ENCODE results near the gene FXYD4. TPM values are rescaled to one million over a fixed set of nuclear protein-coding genes. Genes with fewer than 3 reads are reported as not detected.
A peak's percentile ranks its signal among the peaks of the same experiment; 100 is the strongest.

The FXYD4 gene
- total and polyA plus RNA-seq, 2 donors, result 0.95 TPM; not detected in 1

DNA sequence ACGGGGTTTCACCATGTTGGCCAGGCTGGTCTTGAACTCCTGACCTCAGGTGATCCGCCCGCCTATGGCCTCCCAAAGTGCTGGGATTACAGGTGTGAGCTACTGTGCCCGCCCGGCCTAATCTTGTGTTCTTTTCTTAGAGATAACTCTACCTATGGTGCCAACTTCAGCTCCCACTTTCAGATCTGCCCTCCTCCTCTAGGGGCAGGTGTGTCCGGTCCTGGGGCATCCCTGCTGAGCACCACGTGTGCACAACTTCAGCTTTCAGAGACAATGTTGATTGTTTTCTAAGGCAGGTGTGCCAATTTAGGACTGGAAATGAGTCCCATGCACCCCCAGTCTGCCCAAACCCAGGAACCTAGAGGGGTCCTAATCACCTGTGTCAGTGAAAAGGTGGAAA, 18.5 kb upstream of the FXYD4 start:
- Histone ChIP-seq H3K27ac (ENCODE audit: low read depth) (no peak overlapping the region), H3K36me3 (ENCODE audit: insufficient read depth) (no peaks in the 10 kb centered on the region), H3K4me3 (ENCODE audit: low read depth, low read length) (no peak overlapping the region), H3K4me1 (ENCODE audit: insufficient read depth) (no peaks in the 10 kb centered on the region)
- WGBS, result 67% methylated on average over 7 of the region's 7 CpGs
- DNase-seq (ENCODE audit: extremely low spot score), result no peak

DNA sequence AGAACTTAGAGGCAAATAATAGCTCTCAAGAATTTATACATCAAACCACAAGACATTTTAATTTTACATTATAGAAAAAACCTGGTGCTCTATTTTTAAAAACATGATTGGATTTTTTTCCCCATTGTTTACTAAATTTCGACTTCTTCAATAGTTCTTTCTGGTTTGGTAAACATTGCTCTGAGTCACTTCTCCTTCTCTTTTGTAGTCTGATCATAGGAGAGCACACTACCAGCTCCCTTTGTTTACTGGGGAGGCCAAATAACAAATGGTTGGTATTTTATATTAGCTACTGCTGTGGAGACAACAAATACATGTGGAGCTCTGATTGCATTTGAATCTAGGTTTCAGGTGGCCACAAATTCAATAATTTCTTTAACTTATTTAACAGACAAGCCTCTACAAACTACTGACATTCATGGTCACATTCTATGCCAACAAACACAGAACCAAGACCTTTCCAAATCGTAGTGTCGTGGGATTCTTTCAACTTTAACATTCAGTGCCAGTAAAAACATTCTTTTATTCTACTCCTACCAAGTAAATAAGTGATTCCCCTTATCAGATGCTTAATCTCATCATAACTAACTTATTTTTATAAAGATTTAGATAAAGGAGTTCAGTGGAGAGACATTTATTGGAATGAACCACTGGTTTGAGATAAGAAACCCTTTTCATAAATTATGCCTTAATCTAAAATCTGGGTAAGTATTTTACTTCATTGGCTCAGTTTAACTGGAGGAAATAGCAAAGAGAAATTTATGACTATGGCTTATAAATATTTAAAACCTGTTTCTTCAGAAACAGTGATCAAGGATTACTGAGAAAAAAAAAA, 17.7 kb upstream of the FXYD4 start:
- WGBS, result 23% methylated on average over 3 of the region's 3 CpGs

DNA sequence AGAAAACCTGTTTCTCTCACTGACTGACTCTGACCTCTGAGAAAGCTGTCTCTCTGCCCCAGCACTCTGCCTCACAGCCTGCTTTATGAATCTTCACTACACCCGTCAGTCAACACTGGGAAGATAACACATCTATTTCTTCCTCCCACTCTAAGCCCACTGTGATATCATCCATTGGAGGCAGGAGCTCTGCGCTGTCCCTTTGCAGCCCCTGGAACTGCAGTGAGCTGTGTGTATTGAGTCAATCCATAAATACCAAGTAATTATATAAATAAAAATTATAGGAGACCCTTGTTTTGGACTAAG, 17.2 kb upstream of the FXYD4 start:
- DNase-seq (ENCODE audit: extremely low spot score), result no peak
- Histone ChIP-seq H3K36me3 (ENCODE audit: insufficient read depth) (no peaks in the 10 kb centered on the region), H3K4me1 (ENCODE audit: insufficient read depth) (no peaks in the 10 kb centered on the region), H3K4me3 (ENCODE audit: low read depth, low read length) (no peak overlapping the region), H3K27ac (ENCODE audit: low read depth) (peak overlapping the region; percentile 7)
- 31% methylated on average over 2 of the region's 2 CpGs for WGBS

More for the DNA sequence above, 17.7 kb upstream of the FXYD4 start:
- Histone ChIP-seq H3K4me3 (ENCODE audit: low read depth, low read length) (no peak overlapping the region), H3K4me1 (ENCODE audit: insufficient read depth) (no peaks in the 10 kb centered on the region), H3K36me3 (ENCODE audit: insufficient read depth) (no peaks in the 10 kb centered on the region), H3K27ac (ENCODE audit: low read depth) (no peak overlapping the region)
- DNase-seq (ENCODE audit: extremely low spot score), result no peak

DNA sequence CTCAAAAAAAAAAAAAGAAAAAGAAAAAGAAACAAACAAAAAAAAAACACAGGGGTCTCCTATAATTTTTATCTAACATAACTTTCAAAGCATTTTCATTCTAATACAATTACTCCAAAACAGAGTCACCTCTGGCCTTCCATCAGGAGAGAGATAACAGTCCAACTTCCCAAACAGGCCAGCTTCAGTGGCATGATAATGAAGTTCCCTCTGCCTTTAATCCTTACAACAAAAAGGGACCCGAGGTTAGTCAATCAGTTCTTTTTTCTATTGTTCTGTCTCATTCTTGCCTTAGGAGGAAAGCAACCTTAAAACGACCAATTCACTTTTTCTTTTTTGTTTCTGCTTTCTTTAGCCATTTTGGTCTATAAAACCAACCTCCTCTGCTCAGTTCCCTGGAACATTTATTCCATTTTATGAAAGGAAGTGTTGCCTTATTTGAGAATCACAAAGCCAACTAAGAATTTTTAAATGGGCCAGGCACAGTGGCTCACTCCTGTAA, 16.5 kb upstream of the FXYD4 start:
- no peak for DNase-seq (ENCODE audit: extremely low spot score)

DNA sequence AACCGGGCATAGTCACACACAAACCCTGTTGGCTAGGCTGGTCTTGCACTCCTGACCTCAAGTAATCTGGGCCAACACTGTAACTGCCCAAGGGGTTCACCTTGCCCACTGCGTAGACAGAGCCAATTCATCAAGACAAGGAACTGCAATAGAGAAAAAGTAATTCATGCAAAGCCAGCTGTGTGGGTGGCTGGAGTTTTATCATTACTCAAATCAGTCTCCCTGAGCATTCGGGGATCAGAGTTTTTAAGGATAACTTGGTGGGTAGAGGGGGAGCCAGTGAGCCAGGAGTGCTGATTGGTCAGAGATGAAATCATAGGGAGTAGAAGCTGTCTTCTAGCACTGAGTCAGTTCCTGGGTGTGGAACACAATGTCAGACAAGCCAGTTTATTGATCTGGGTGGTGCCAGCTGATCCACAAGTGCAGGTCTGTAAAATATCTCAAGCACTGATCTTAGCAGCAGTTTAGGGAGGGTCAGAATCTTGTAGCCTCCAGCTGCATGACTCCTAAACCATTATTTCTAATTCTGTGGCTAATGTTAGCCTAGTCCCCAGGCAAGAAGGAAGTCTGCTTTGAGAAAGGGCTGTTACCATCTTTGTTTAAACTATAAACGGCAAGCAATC, 15.6 kb upstream of the FXYD4 start:
- H3K36me3 ChIP-seq (ENCODE audit: insufficient read depth), result no peaks in the 10 kb centered on the region
- DNase-seq (ENCODE audit: extremely low spot score), result no peak
- no peaks in the 10 kb centered on the region for H3K4me1 ChIP-seq (ENCODE audit: insufficient read depth)
- WGBS, result 62% methylated on average over 4 of the region's 4 CpGs
- no peak overlapping the region for H3K27ac ChIP-seq (ENCODE audit: low read depth)
- H3K4me3 ChIP-seq (ENCODE audit: low read depth, low read length), result no peak overlapping the region

More for the DNA sequence above, 16.5 kb upstream of the FXYD4 start:
- no peak overlapping the region for H3K27ac ChIP-seq (ENCODE audit: low read depth)
- H3K36me3 ChIP-seq (ENCODE audit: insufficient read depth), result no peaks in the 10 kb centered on the region
- H3K4me3 ChIP-seq (ENCODE audit: low read depth, low read length), result no peak overlapping the region
- WGBS, result 30% methylated on average over 2 of the region's 2 CpGs
- no peaks in the 10 kb centered on the region for H3K4me1 ChIP-seq (ENCODE audit: insufficient read depth)

DNA sequence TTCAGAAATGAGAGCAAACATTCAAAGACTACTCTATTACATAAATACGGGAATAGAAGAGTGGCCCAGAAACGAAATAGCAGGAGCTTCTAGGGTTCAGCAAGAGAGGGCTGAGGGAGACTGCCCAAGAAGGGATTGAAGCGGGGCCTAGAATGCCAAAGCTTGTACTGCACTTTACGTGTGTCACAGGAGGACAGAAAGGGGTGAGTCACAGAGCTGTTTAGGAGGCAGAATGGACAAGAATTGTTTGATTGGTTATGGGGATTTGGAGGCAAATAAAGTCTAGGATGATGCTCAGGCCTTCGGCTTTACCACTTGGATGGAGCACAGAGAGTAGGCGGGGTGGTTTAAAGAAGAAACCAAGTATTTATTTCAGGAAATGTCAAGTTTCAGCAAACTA, 11.3 kb upstream of the FXYD4 start:
- no peaks in the 10 kb centered on the region for H3K36me3 ChIP-seq (ENCODE audit: insufficient read depth)
- H3K4me3 ChIP-seq (ENCODE audit: low read depth, low read length), result no peak overlapping the region
- DNase-seq (ENCODE audit: extremely low spot score), result no peak
- no peak overlapping the region for H3K27ac ChIP-seq (ENCODE audit: low read depth)
- H3K4me1 ChIP-seq (ENCODE audit: insufficient read depth), result no peaks in the 10 kb centered on the region
- WGBS, result 71% methylated on average over 6 of the region's 6 CpGs

DNA sequence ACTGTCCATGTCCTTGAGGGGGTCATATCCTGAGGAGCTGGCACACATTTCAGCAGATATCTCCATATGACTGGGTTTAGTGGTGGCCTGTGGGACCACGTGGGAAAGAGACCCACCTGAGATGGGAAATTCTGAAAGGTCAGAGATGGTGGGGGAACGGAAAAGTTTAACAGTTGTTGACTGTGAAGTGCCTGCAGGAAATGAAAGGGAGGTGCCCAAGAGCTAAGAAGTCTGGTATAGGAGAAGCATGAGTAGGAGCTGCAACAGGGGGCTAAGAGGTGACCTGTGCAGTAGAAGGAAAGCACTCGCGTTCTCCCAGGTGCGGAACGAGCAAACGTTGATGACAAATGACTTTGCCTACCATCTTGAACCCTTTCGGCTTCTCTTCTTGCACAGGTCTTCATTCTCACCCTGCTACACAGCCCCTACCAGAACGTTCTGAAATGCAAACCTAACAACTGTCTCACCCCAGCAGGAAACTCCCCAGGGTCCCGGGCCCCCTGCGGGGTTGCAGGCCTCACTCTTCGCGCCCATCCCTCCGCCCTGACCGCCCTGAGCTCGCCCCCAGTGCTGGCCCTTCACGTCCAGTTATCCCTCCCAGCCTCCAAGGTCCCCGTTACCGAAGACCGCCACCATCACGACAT, 9.8 kb upstream of the FXYD4 start:
- Histone ChIP-seq H3K36me3 (ENCODE audit: insufficient read depth) (no peaks in the 10 kb centered on the region), H3K4me3 (ENCODE audit: low read depth, low read length) (peak overlapping the region; percentile 32), H3K4me1 (ENCODE audit: insufficient read depth) (no peaks in the 10 kb centered on the region), H3K27ac (ENCODE audit: low read depth) (peak overlapping the region; percentile 44)
- 23% methylated on average over 21 of the region's 21 CpGs for WGBS
- no peak for DNase-seq (ENCODE audit: extremely low spot score)

DNA sequence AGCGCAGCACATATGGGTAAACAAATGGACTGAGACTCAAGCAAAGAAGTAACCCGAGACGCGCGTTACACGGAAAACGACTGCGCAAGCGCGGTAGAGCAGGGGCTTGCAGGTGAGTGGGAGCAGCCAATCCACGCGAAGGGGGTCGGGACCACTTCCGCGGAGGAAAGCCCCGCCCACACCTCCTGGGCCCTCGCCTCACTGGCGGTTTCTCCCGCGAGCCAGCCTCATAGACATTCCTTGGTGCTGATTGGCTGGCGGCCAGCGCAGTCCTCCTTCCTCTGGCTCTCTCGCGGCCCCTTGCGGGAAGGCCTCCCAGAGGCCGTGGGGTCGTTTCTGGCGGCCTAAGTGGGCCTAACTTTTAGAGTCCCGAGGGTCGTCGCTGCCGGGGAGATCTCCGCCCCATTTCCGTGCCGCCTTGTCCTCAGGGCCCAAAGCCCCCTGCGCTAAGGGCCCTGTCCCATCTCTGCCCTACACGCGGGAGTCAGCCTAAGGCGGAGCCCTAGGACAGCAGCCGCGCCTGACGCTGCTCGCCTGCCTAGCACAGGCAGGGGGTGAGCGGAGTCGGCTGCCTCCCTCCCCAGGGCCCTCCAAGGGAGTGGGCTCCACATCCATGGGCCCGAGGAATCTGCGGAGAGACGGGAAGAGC, 9.1 kb upstream of the FXYD4 start:
- WGBS, result 5% methylated on average over 48 of the region's 48 CpGs
- Histone ChIP-seq H3K4me1 (ENCODE audit: insufficient read depth) (no peaks in the 10 kb centered on the region), H3K27ac (ENCODE audit: low read depth) (peak overlapping the region; percentile 48), H3K36me3 (ENCODE audit: insufficient read depth) (no peaks in the 10 kb centered on the region), H3K4me3 (ENCODE audit: low read depth, low read length) (peak overlapping the region; percentile 32)
- DNase-seq (ENCODE audit: extremely low spot score), result peak; percentile 85

DNA sequence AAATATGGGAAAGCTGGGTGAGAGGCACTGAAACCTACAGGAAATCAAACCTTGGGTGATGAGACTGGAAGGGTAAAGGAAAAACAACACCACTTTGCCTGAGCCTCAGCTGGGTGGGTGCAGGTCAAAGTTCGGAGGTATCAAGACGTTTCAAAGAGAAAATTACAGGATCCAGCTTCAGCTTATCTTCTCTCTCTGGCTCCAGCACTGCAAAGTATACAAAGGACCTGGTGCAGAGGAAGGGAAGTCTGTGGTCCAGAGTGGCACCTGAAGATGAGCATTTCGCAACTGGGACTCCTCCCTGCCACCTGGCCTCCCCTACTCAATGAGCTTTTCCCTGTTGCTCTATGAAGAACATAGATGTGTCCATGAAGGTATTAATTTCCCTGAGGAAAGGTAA, 6.4 kb upstream of the FXYD4 start:
- Histone ChIP-seq H3K36me3 (ENCODE audit: insufficient read depth) (no peaks in the 10 kb centered on the region), H3K27ac (ENCODE audit: low read depth) (no peak overlapping the region), H3K4me1 (ENCODE audit: insufficient read depth) (no peaks in the 10 kb centered on the region), H3K4me3 (ENCODE audit: low read depth, low read length) (no peak overlapping the region)
- 78% methylated on average over 3 of the region's 3 CpGs for WGBS
- DNase-seq (ENCODE audit: extremely low spot score), result no peak

DNA sequence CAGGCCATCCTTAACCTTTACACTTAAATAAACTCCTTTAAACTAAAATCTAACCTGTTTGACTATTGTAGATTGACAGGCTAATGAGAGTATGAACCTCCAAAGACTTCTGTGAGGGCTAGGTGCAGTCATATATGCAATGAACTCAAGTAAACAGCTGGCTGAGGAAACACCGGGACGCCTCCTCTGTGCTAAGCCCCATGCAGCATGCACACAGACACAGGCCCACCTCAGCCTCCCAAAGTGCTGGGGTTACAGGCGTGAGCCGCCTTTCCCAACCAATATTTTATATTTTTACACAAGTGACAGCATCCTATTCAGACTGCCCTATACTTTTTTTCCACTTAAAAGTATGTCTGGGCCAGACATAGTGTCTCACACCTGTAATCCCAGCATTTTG, 1.5 kb upstream of the FXYD4 start:
- Histone ChIP-seq H3K36me3 (ENCODE audit: insufficient read depth) (no peaks in the 10 kb centered on the region), H3K4me1 (ENCODE audit: insufficient read depth) (peaks cover 1% of the 10 kb centered on the region), H3K4me3 (ENCODE audit: low read depth, low read length) (no peak overlapping the region), H3K27ac (ENCODE audit: low read depth) (no peak overlapping the region)
- no peak for DNase-seq (ENCODE audit: extremely low spot score)
- 83% methylated on average over 4 of the region's 4 CpGs for WGBS

DNA sequence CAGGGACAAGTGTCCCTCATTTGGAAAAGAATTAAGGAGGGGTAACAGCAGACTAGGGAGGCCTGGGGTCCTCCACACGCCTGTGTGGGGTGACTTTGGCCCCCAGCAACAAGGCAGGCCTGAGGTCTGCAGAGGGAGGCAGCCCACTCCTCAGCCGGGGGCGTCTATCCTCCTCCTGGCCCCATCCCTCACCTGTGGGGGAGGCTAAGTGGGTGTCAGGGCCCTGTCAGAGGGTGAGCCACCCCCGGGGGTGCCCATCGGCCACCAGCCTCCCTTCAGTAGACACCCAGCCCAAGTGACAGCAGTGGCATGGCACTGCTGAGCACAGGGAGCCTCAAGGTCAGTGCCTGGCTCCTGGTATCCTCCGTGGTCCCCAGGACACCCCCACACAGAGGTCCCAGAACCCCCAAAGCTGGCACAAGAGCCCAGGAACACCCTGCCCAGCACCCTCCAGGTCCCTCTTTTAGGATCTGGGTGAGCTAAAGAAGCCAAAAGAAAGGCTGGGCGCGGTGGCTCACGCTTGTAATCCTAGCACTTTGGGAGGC, 693 bp upstream of the FXYD4 start:
- Histone ChIP-seq H3K4me3 (ENCODE audit: low read depth, low read length) (no peak overlapping the region), H3K27ac (ENCODE audit: low read depth) (no peak overlapping the region), H3K36me3 (ENCODE audit: insufficient read depth) (no peaks in the 10 kb centered on the region), H3K4me1 (ENCODE audit: insufficient read depth) (peaks cover 1% of the 10 kb centered on the region)
- WGBS, result 89% methylated on average over 9 of the region's 9 CpGs
- no peak for DNase-seq (ENCODE audit: extremely low spot score)

DNA sequence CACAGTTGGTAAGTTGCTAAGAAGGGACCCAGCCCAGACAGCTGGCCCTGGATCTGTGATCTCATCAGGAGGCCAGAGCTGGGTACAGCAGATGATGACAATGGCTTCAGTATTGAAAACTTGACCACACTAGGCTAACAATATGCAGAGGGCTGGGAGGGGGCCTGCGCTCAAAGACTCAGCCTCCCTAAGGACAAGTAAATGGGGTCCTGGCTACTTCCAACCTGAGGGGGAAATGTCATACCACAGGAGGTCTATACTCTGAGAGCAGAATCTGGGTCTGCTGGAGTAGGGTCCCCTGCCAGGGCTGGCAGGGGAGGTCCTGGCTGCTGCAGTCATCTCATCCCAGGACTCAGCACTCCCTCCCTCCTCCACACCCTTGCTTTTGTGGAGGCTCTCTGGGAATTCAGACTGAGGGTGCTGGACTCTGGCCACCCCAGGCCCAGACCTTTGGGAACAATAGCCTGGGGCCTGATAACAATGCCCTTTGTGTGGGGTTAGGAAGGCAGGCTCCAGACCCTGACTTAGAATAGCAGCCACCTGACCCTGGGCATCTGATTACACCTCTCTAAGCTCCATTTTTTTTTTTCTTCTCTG, 1.4 kb downstream of the FXYD4 start:
- H3K4me1 ChIP-seq (ENCODE audit: insufficient read depth), result peaks cover 1% of the 10 kb centered on the region
- DNase-seq (ENCODE audit: extremely low spot score), result no peak
- no peak overlapping the region for H3K4me3 ChIP-seq (ENCODE audit: low read depth, low read length)
- no peak overlapping the region for H3K27ac ChIP-seq (ENCODE audit: low read depth)
- WGBS, result 100% methylated on average over 1 of the region's 1 CpG
- H3K36me3 ChIP-seq (ENCODE audit: insufficient read depth), result no peaks in the 10 kb centered on the region

DNA sequence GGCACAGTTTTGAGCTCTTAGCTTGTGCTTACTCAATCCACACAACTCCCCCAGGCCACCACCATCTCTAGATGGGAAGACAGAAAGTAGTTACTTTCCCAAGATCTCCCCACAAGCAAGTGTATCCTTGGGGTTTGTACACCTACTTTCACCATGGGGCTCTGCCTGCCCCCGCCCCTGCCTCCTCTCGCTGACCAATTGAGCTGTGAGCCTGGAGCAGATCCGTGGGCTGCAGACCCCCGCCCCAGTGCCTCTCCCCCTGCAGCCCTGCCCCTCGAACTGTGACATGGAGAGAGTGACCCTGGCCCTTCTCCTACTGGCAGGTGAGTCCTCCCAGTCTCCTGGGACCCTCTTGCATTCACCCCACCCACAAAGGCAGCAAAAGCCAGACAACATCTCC, 2.0 kb downstream of the FXYD4 start:
- 65% methylated on average over 5 of the region's 5 CpGs for WGBS
- no peak overlapping the region for H3K4me3 ChIP-seq (ENCODE audit: low read depth, low read length)
- DNase-seq (ENCODE audit: extremely low spot score), result no peak
- H3K36me3 ChIP-seq (ENCODE audit: insufficient read depth), result no peaks in the 10 kb centered on the region
- peaks cover 1% of the 10 kb centered on the region for H3K4me1 ChIP-seq (ENCODE audit: insufficient read depth)
- H3K27ac ChIP-seq (ENCODE audit: low read depth), result no peak overlapping the region
